Stimulated activated naive CD4-positive, alpha-beta T cell treated with Interleukin-2 at 50 U/mL for 16 hours (primary cell): Measurements from ENCODE around the gene AP1AR.

ENCODE experiments used
- DNase-seq: peaks from one replicate; lab custom pipeline; 2025; lab: John Stamatoyannopoulos, UW

AP1AR gene

GRCh38 chr4:112222219-112222955 is 9.2 kb upstream of the AP1AR start:
- DNase-seq: no peak

GRCh38 chr4:112225157-112225556 is 6.4 kb upstream of the AP1AR start:
- DNase-seq: no peak

GRCh38 chr4:112230879-112231778 is 458 bp upstream of the AP1AR start:
- peak; percentile 97 for DNase-seq

- DNase-seq: peak; percentile 37
Observed at GRCh38 chr4:112234952-112235609, 3.5 kb downstream of the AP1AR start.

- no peak for DNase-seq
Observed at GRCh38 chr4:112236040-112236439, 4.5 kb downstream of the AP1AR start.

- no peak for DNase-seq
Observed at GRCh38 chr4:112238833-112239232, 7.2 kb downstream of the AP1AR start.

- DNase-seq: no peak
Observed at GRCh38 chr4:112245383-112245782, 13.8 kb downstream of the AP1AR start.

GRCh38 chr4:112247021-112247420 is 15.4 kb downstream of the AP1AR start:
- DNase-seq: no peak

GRCh38 chr4:112251019-112251643 is 19.5 kb downstream of the AP1AR start:
- DNase-seq: no peak

GRCh38 chr4:112252234-112252633 is 20.6 kb downstream of the AP1AR start:
- no peak for DNase-seq

- no peak for DNase-seq
Observed at GRCh38 chr4:112253382-112254000, 21.9 kb downstream of the AP1AR start.

- DNase-seq: no peak
Observed at GRCh38 chr4:112257098-112257497, 25.5 kb downstream of the AP1AR start.

- DNase-seq: no peak
Observed at GRCh38 chr4:112266823-112267222, 35.2 kb downstream of the AP1AR start.

- no peak for DNase-seq
Observed at GRCh38 chr4:112270051-112270450, 38.5 kb downstream of the AP1AR start.

GRCh38 chr4:112270640-112271421 is 39.2 kb downstream of the AP1AR start:
- DNase-seq: no peak

- no peak for DNase-seq
Observed at GRCh38 chr4:112272292-112272691, 40.7 kb downstream of the AP1AR start.

- DNase-seq: no peak
Observed at GRCh38 chr4:112274959-112275358, 43.4 kb downstream of the AP1AR start.

- DNase-seq: no peak
Observed at GRCh38 chr4:112276113-112276512, 44.5 kb downstream of the AP1AR start.

- DNase-seq: no peak
Observed at GRCh38 chr4:112277220-112277619, 45.6 kb downstream of the AP1AR start.

- no peak for DNase-seq
Observed at GRCh38 chr4:112277705-112278448, 46.3 kb downstream of the AP1AR start.
